Mammary epithelial cell (primary cell): ENCODE measurements around the gene DPF3.

Experiments
- EZH2 ChIP-seq: IDR thresholded peaks from 2 replicates; pipeline ENCODE4 v1.6.1; 2012; ENCODE audit warnings: low read length, inconsistent platforms, borderline replicate concordance
- TF ChIP-seq, protein P1 (sequence below), 2 donors: IDR thresholded peaks in 1 of 2; conservative IDR thresholded peaks in 1 of 2; 2 replicates each; pipeline ENCODE4 v1.5.1; 2011 to 2012; ENCODE audit warnings: inconsistent platforms in 2 of 2, low read length in 2 of 2, mild to moderate bottlenecking in 2 of 2, control low read depth in 1 of 2, low read depth in 1 of 2; ENCODE audit not compliant: insufficient read depth in 1 of 2; ENCODE audit errors: extremely low read depth in 1 of 2

DNA sequence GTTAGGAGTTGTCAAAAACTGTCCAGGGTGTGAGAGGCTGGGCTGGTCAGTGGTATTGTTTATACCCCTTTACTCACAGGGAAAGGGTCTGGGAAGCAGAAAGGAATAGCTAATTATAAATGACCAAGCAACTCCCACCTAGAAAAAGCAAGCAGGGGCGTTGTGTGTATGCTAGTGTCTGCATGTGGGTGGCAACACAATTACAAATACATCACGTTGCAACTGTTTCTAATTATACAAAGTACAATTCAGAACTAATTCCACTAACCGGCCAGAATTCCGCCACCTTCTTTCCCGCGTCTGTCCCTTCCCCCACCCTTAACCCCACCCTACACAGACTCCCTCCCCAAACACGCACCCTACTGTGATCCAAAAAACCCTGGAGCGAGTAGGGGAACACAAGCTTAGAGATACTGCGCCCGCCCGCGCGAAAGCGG, 2.2 kb downstream of the DPF3 start:
- no peak for TF ChIP-seq EZH2
- TF ChIP-seq, protein P1, sequence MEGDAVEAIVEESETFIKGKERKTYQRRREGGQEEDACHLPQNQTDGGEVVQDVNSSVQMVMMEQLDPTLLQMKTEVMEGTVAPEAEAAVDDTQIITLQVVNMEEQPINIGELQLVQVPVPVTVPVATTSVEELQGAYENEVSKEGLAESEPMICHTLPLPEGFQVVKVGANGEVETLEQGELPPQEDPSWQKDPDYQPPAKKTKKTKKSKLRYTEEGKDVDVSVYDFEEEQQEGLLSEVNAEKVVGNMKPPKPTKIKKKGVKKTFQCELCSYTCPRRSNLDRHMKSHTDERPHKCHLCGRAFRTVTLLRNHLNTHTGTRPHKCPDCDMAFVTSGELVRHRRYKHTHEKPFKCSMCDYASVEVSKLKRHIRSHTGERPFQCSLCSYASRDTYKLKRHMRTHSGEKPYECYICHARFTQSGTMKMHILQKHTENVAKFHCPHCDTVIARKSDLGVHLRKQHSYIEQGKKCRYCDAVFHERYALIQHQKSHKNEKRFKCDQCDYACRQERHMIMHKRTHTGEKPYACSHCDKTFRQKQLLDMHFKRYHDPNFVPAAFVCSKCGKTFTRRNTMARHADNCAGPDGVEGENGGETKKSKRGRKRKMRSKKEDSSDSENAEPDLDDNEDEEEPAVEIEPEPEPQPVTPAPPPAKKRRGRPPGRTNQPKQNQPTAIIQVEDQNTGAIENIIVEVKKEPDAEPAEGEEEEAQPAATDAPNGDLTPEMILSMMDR (conservative IDR thresholded peaks at IDR 0.05 in 1 of 2, IDR thresholded peaks at IDR 0.05 in 1 of 2; ENCODE audit: extremely low read depth in 1 of 2, insufficient read depth in 1 of 2, low read depth in 1 of 2, low read length in 2 of 2) = no peak
